Pulmonary artery endothelial cell (primary cell): ENCODE measurements around the gene C9orf72. TPM values are rescaled to one million over a fixed set of nuclear protein-coding genes. Genes with fewer than 3 reads are reported as not detected.

Source experiments
- DNase-seq: peaks from one replicate; pipeline ENCODE4 v3.0.0-alpha.2; 2011; ENCODE audit warnings: low read depth, low spot score
- total RNA-seq: library from RNA; depleted of rRNA; stranded (reverse); fragments of >200 nt; gene quantifications from 2 replicates; pipeline ENCODE4 v1.2.3, GENCODE V29; 2014

The C9orf72 gene
- total RNA-seq, 1 donor from 2014 or later = 7.1 TPM

GRCh38 chr9:27573634-27574590 is 631 bp upstream of the C9orf72 start:
- DNase-seq = peak; percentile 98

- DNase-seq = no peak
These were observed 739 bp downstream of the C9orf72 start for GRCh38 chr9:27572566-27572917.

- DNase-seq = no peak
These were observed 1.2 kb downstream of the C9orf72 start for GRCh38 chr9:27572061-27572460.

- DNase-seq = no peak
These were observed 2.3 kb downstream of the C9orf72 start for GRCh38 chr9:27571011-27571410.

- no peak for DNase-seq
These were observed 3.9 kb downstream of the C9orf72 start for GRCh38 chr9:27569406-27569805.

GRCh38 chr9:27566118-27566517 is 7.2 kb downstream of the C9orf72 start:
- DNase-seq = no peak

GRCh38 chr9:27565696-27566095 is 7.6 kb downstream of the C9orf72 start:
- DNase-seq = no peak

- no peak for DNase-seq
These were observed 8.6 kb downstream of the C9orf72 start for GRCh38 chr9:27564670-27565069.

- no peak for DNase-seq
These were observed 9.4 kb downstream of the C9orf72 start for GRCh38 chr9:27563738-27564430.

- DNase-seq = no peak
These were observed 11.6 kb downstream of the C9orf72 start for GRCh38 chr9:27561685-27562084.

- DNase-seq = no peak
These were observed 12.8 kb downstream of the C9orf72 start for GRCh38 chr9:27560457-27560856.

- no peak for DNase-seq
These were observed 15.0 kb downstream of the C9orf72 start for GRCh38 chr9:27558307-27558706.

GRCh38 chr9:27556470-27556869 is 16.8 kb downstream of the C9orf72 start:
- DNase-seq = no peak

GRCh38 chr9:27554712-27555111 is 18.6 kb downstream of the C9orf72 start:
- DNase-seq = no peak

GRCh38 chr9:27549196-27549755 is 24.0 kb downstream of the C9orf72 start:
- DNase-seq = no peak

- no peak for DNase-seq
These were observed 25.1 kb downstream of the C9orf72 start for GRCh38 chr9:27548055-27548741.

- DNase-seq = no peak
These were observed 27.8 kb downstream of the C9orf72 start for GRCh38 chr9:27545471-27545870.

- no peak for DNase-seq
These were observed 30.8 kb downstream of the C9orf72 start for GRCh38 chr9:27542508-27542907.

- no peak for DNase-seq
These were observed 31.5 kb downstream of the C9orf72 start for GRCh38 chr9:27541740-27542139.

GRCh38 chr9:27540502-27540901 is 32.8 kb downstream of the C9orf72 start:
- DNase-seq = no peak
